IPS-18a (cell line): ENCODE measurements around the gene FRMPD1.

ENCODE experiments used
- H3K27ac ChIP-seq: one replicate; pipeline ENCODE4 v1.5.1; 2013; ENCODE audit warnings: low read length
- H3K27me3 ChIP-seq: one replicate; pipeline ENCODE4 v1.6.1; 2013; ENCODE audit warnings: mild to moderate bottlenecking, low read length; ENCODE audit not compliant: control insufficient read depth, insufficient read depth
- H3K36me3 ChIP-seq: one replicate; pipeline ENCODE4 v1.6.1; 2013; ENCODE audit warnings: low read depth, low read length; ENCODE audit not compliant: control insufficient read depth
- H3K4me1 ChIP-seq: one replicate; pipeline ENCODE4 v1.6.1; 2013; ENCODE audit warnings: low read depth, low read length; ENCODE audit not compliant: control insufficient read depth
- H3K4me3 ChIP-seq: one replicate; pipeline ENCODE4 v1.5.1; 2013; ENCODE audit warnings: low read length
- H3K9ac ChIP-seq: one replicate; pipeline ENCODE4 v1.6.1; 2013; ENCODE audit warnings: mild to moderate bottlenecking, low read length, moderate library complexity
- H3K9me3 ChIP-seq: one replicate; pipeline ENCODE4 v1.6.1; 2013; ENCODE audit warnings: low read depth, low read length; ENCODE audit not compliant: control insufficient read depth

Gene FRMPD1

DNA sequence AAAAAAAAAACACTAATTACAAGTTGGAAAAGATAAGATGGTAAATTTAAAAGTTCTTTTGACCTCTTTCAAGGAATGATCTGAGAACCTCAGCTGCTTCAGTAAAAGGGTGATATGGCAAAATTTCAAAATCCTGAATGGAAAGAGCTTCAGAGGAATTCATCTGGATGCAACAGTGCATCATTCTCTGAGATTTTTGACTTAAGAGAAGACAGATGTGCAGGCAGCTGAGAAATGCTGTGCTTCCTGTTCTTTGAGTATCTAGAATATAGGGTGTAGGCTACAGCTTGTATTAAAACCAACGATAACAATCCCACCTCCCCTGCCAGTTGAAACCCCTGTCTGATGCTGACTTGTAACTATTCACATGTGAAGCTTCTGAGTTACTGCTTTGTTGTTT, 6.2 kb downstream of the FRMPD1 start:
- Histone ChIP-seq H3K4me3 (no peak overlapping the region), H3K4me1 (no peaks in the 10 kb centered on the region), H3K9me3 (no peaks in the 10 kb centered on the region), H3K27ac (no peak overlapping the region), H3K27me3 (peaks cover 27% of the 10 kb centered on the region), H3K9ac (no peak overlapping the region), H3K36me3 (no peaks in the 10 kb centered on the region)

DNA sequence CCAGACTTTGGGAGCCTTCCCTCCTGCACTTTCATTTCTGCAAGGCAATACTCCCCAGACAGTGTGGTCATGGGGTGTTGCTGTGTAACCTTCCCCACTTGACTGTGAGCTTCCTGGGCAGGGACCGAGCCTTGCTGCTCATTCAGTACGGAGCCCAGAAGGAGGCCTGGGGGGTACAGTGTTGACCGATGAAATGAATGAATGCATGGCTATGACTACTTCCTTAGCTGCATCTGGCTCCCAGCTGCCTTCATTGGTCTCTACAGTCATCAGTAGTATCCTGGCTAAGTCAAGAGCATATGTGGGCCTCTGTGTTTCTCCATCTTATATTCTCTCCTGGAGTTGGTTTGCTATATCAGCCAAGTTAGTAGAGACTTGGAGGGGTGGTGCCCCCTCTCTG, 9.9 kb downstream of the FRMPD1 start:
- Histone ChIP-seq H3K27me3 (no peaks in the 10 kb centered on the region), H3K4me3 (no peak overlapping the region), H3K9ac (no peak overlapping the region), H3K36me3 (no peaks in the 10 kb centered on the region), H3K27ac (no peak overlapping the region), H3K9me3 (no peaks in the 10 kb centered on the region), H3K4me1 (no peaks in the 10 kb centered on the region)

DNA sequence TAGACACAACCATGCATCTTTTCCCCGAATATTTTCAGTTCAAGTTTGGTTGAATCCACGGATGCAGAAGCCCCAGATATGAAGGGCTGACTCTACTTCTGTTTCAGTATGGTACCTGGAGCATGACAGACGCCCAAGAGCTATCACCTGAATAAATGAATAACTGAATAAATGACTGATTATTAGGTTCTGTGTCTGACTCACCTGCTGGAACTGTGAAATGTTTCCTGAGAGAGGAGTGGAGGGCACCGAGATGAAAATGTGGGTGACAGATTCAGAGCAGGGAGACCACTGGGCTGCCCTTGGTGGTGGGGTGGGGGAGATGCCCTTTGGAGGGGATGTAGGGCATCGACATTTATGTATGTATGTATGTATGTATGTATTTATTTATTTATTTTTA, 13.2 kb downstream of the FRMPD1 start:
- H3K4me3 ChIP-seq: no peak overlapping the region
- H3K4me1 ChIP-seq: peaks cover 11% of the 10 kb centered on the region

DNA sequence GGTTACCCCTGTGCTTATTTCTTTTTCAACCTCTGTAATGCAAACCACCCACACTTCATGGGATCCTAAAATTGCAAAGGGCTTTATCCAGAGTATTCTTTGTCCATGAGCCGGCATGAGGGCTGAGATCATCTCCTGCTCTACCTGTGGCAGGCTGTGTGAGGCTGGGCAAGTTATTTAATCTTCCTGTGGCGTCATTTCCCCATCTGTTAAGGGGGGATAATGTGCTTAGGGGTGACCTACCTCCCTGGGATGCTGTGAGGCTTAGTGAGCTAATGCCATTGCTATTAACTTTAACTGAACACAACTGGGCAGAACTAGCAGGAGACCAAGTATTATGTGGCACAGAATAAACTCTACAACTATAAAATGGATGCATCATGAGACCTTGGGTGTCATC, 17.0 kb downstream of the FRMPD1 start:
- no peaks in the 10 kb centered on the region for H3K27me3 ChIP-seq

More for the DNA sequence above, 13.2 kb downstream of the FRMPD1 start:
- Histone ChIP-seq H3K27me3 (no peaks in the 10 kb centered on the region), H3K36me3 (no peaks in the 10 kb centered on the region), H3K27ac (no peak overlapping the region), H3K9ac (no peak overlapping the region), H3K9me3 (no peaks in the 10 kb centered on the region)

DNA sequence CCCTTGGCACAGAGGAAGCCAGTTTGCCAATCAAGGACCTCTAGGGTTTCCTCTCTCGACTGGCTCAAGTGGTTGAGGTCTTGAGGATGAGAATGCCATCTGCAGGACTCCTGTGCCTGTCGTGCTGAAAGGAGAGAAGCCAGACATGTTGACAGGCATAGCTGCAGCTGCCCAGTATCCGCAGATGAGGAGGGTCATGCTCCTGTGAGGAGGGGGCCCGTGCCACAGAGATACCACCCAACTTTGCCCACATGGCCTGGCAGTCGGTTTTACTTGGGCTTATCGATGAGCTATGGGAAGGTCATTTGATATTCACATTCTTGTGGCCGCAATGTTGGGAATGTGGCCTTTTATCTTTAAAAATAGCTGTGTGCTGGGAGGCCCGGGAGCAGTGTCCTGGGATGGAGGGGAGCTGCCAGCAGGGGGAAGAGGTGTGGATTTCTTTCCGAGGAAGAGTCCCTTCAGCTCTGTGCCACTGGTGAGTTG, 17.4 kb downstream of the FRMPD1 start:
- H3K27me3 ChIP-seq: no peaks in the 10 kb centered on the region

More for the DNA sequence above, 17.0 kb downstream of the FRMPD1 start:
- Histone ChIP-seq H3K4me3 (no peak overlapping the region), H3K4me1 (peaks cover 26% of the 10 kb centered on the region), H3K9ac (no peak overlapping the region), H3K36me3 (no peaks in the 10 kb centered on the region), H3K27ac (no peak overlapping the region), H3K9me3 (no peaks in the 10 kb centered on the region)

DNA sequence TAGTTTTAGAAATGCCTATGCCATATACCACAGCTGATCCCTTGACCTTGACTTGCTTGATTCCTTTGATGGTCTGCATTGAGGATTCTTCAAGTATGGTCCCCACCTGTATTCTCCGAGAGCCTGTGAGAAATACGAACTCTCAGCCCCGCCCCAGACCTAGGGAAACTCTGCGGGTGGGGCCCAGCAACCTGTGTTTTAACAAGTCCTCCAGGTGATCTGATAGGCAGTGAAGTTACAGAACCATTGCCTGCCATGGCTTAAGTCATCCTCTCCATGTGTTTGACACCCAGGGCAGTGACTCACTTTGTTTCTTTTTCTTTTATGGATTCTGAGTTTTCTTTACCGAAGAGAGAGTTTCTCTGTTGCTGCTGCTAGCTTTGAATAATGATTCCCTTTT, 18.5 kb downstream of the FRMPD1 start:
- Histone ChIP-seq H3K9ac (no peak overlapping the region), H3K4me1 (peaks cover 26% of the 10 kb centered on the region), H3K27me3 (no peaks in the 10 kb centered on the region), H3K36me3 (no peaks in the 10 kb centered on the region), H3K4me3 (no peak overlapping the region), H3K27ac (no peak overlapping the region), H3K9me3 (no peaks in the 10 kb centered on the region)

More for the DNA sequence above, 17.4 kb downstream of the FRMPD1 start:
- H3K36me3 ChIP-seq: no peaks in the 10 kb centered on the region
- no peak overlapping the region for H3K9ac ChIP-seq
- peak overlapping the region; percentile 15 for H3K4me3 ChIP-seq
- no peaks in the 10 kb centered on the region for H3K9me3 ChIP-seq
- no peak overlapping the region for H3K27ac ChIP-seq
- H3K4me1 ChIP-seq: peaks cover 26% of the 10 kb centered on the region

DNA sequence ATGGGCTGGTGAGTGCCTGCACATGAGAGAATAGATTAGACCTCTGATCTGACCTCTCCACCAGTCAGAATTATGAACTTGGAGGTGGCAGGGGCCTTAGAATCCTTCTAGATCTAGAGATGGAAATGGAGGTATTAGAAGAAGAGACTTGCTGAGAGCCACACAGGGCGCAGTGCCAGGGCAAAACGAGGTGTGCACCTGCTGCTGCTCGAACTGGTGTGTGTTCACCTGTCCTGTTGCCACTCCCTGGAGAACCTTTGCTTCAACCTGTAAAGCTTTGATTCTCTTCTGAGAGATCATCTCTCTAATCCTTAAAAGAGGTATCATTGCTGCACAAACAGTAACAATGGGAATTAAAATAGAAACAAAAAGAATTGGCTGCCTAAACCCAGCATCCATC, 24.9 kb downstream of the FRMPD1 start:
- Histone ChIP-seq H3K27ac (no peak overlapping the region), H3K9me3 (no peaks in the 10 kb centered on the region), H3K4me1 (peaks cover 4% of the 10 kb centered on the region), H3K9ac (no peak overlapping the region), H3K36me3 (no peaks in the 10 kb centered on the region), H3K27me3 (no peaks in the 10 kb centered on the region), H3K4me3 (no peak overlapping the region)

DNA sequence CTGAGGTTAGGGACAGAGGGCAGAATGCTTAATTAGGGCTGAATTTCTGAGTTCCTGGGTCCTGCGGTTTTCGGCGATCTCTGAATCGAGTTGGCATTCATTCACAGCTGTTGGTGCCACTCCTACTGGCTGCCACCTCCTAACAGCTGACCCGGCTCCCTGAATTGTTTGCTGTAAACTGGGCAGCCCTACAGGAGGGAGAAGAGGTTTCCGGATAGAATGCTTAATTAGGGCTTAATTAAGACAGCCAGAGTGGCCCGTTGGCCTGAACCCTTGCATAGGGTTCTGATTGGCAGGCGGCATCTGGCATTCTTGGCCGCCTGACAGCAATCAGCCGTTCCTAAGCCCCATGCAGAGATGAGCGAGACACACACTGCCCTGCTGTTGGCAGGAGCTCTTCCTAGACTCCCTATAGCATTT, 25.7 kb downstream of the FRMPD1 start:
- H3K27me3 ChIP-seq: no peaks in the 10 kb centered on the region
- H3K36me3 ChIP-seq: no peaks in the 10 kb centered on the region
- no peaks in the 10 kb centered on the region for H3K4me1 ChIP-seq
- no peak overlapping the region for H3K4me3 ChIP-seq
- H3K9ac ChIP-seq: no peak overlapping the region
- no peak overlapping the region for H3K27ac ChIP-seq
- no peaks in the 10 kb centered on the region for H3K9me3 ChIP-seq

DNA sequence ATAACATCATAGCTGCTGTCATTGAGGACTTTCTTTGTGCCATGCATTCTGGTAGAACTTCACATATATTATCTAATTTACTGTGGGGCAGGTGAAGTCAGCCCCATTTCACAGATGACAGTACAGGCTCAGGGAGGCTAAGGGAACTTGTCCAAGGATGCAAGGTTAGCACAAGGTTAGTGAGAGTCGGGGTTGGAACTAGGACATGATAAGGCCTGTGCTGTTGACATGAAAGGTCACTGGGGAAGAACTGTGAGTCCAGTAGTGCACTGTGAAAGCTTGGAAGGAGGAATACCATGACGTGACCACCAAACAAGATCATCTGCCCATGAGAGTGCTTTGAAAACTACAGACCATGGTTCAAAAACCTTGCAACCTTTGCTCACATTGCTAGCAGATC, 26.7 kb downstream of the FRMPD1 start:
- H3K27me3 ChIP-seq: no peaks in the 10 kb centered on the region

DNA sequence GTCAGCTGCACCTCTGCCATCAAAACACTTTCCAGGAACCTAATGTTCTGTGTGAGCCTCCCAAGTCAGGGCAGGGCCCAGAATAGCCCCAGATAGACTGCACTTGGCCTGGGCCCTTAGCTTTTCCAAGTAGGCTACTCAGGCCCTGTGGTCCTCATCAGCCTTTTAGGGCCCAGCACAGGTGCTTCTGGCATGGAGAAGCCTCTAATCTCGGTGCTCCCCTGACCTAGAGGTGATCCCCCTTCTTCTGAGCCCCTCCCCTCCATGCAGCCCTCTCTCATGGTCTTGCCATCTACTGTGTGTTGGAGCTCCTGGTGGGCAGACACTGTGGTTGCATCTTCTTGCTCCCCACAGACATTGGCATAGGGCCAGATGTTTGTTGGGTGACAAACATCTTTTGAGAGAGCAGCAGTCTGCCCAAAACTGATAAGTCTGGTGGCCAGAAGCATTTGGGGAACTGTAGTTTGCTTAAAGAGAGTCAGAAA, 28.1 kb downstream of the FRMPD1 start:
- Histone ChIP-seq H3K9me3 (no peaks in the 10 kb centered on the region), H3K4me3 (no peak overlapping the region), H3K27ac (no peak overlapping the region), H3K9ac (no peak overlapping the region), H3K27me3 (peaks cover 4% of the 10 kb centered on the region), H3K36me3 (no peaks in the 10 kb centered on the region), H3K4me1 (no peaks in the 10 kb centered on the region)

More for the DNA sequence above, 26.7 kb downstream of the FRMPD1 start:
- Histone ChIP-seq H3K4me1 (no peaks in the 10 kb centered on the region), H3K9me3 (no peaks in the 10 kb centered on the region), H3K27ac (no peak overlapping the region), H3K4me3 (no peak overlapping the region), H3K36me3 (no peaks in the 10 kb centered on the region), H3K9ac (no peak overlapping the region)

DNA sequence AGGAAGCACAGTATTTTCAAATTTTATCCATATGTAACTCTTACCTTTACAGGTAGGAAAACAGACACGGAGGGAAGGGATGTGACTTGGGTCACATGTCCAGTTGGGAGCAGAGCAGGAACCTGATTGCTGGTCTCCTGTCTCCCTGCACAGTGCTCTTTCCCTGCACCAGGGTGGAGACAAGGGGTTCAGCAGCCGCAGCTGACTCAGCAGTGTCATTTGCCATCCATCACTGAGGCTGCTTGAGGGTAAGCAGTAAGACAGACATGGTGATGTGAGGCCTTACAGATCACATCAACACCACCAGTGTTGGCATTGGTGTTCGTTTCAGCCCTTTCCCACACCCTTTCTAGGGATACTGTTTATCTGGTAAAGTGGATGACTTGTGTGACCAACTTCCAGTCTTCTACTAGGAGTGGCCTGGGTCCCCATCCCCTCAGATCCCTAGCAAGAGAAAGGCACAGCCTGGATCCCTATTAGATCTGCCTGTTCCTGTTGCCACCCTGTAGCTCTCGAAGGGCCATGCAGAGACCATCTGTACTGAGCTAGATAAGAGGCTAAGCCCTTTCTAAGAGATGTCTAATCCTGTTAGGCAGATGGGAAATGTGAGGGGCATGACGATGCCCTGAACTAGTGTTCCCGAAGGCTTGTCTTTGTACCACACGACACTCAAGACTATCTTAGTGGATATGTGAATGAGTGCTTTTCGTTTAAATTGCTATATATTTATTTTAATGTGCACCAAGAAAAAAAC, 29.1 kb downstream of the FRMPD1 start:
- H3K27me3 ChIP-seq: peaks cover 4% of the 10 kb centered on the region
- no peaks in the 10 kb centered on the region for H3K9me3 ChIP-seq
- H3K36me3 ChIP-seq: no peaks in the 10 kb centered on the region
- no peak overlapping the region for H3K9ac ChIP-seq
- no peak overlapping the region for H3K4me3 ChIP-seq
- H3K4me1 ChIP-seq: no peaks in the 10 kb centered on the region
- H3K27ac ChIP-seq: no peak overlapping the region

DNA sequence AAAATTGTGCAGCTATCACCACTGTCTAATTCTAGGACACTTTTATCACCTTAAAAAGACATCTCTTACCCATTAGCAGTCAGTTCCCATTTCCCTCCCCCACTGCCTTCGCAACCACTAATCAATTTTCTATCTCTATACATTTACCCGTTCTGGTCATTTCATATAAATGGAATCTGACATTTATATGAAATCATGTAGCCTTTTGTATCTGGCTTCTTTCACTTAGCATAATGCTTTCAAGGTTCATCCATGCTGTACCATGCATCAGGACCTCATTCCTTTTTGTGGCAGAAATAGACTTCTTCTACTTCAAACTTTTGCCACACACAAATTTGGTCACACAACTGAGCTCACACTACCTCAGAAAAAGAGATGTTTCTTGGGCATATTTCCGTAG, 32.2 kb downstream of the FRMPD1 start:
- H3K4me3 ChIP-seq: no peak overlapping the region
- H3K27ac ChIP-seq: no peak overlapping the region
- H3K9me3 ChIP-seq: no peaks in the 10 kb centered on the region
- no peaks in the 10 kb centered on the region for H3K4me1 ChIP-seq
- no peaks in the 10 kb centered on the region for H3K36me3 ChIP-seq
- H3K27me3 ChIP-seq: peaks cover 4% of the 10 kb centered on the region
- H3K9ac ChIP-seq: no peak overlapping the region
